HG03175 (cell line): ENCODE results near the gene SWSAP1.
"Not testable (repeated sequence)": the region's sequence is repeated elsewhere in the genome, so short reads cannot be mapped to it uniquely, and the experiment has no call there.

Experiments used
- ATAC-seq: cut with Tn5 transposase; IDR thresholded peaks from one replicate; pipeline ENCODE4 v1.9.1; 2021; ENCODE audit warnings: mild to moderate bottlenecking, moderate library complexity; ENCODE audit not compliant: unreplicated experiment

Gene SWSAP1

DNA sequence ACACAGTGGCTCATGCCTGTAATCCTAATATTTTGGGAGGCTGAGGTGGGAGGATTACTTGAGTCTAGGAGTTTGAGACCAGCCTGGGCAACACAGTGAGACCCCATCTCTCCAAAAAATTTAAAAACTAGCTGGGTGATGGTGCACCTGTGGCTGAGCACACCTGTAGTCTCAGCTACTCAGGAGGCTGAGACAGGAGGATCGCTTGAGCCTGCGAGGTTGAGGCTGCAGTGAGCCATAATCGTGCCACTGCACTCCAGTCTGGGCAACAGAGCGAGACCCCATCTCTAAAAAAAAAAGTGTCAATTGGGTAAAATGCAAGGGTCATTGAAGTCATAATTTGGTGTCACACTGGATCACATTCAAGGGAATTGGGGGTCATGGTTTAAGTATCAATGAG lies 20.4 kb upstream of the SWSAP1 start:
- not testable (repeated sequence) for ATAC-seq

DNA sequence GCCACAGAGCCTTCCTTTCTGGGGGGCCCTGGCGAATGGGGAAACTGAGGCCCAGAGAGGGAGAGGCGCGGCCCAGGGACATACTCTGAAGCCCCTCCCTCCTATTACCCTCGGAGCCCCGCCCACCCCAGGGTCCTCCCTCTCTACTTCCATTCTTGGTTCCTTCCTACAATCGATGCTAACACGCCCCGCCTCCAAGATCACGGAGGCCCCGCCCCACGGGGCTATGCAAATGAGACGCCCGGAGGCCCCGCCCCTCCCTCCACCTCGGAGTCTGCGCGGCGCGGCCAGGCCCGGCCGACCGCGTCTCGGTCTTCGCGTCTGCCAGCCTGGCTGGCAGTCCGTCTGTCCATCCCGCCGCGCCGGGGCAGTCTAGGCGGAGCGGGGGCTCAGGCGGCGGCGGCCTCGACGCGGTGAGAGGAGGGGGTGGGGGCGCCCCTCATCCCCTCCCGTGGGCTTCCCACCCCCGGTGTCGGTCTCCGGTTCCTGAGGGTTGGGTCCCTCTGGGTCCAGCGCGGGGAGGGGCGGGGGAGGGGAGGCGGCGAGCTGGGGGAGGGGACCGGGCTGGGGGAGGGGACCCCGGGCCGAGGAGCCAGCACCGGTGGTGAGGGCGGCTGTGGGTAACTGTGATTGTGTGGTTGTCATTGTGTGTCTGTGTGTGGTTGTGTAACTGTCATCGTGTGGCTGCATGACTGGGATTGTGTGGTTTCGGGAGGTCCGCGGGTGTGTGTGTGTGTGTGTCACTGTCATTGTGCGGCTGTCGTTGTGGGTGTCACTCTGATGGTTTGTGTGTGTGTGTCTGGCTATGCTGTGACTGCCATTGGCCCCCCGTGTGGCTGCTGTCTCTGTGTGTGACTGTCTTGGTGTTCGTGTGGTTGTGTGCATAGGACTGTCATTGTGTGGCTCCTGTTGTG lies 19.0 kb upstream of the SWSAP1 start, which contains the start of gene PLPPR2:
Gene PLPPR2 (plus strand): TSS at position 273 of the 914 bp plus-strand sequence. CDS start 2,242 bp downstream, outside the sequence.
- ATAC-seq: no peak

- no peak for ATAC-seq
Measured at GRCh38 chr19:11356074-11356397, 18.4 kb upstream of the SWSAP1 start.

DNA sequence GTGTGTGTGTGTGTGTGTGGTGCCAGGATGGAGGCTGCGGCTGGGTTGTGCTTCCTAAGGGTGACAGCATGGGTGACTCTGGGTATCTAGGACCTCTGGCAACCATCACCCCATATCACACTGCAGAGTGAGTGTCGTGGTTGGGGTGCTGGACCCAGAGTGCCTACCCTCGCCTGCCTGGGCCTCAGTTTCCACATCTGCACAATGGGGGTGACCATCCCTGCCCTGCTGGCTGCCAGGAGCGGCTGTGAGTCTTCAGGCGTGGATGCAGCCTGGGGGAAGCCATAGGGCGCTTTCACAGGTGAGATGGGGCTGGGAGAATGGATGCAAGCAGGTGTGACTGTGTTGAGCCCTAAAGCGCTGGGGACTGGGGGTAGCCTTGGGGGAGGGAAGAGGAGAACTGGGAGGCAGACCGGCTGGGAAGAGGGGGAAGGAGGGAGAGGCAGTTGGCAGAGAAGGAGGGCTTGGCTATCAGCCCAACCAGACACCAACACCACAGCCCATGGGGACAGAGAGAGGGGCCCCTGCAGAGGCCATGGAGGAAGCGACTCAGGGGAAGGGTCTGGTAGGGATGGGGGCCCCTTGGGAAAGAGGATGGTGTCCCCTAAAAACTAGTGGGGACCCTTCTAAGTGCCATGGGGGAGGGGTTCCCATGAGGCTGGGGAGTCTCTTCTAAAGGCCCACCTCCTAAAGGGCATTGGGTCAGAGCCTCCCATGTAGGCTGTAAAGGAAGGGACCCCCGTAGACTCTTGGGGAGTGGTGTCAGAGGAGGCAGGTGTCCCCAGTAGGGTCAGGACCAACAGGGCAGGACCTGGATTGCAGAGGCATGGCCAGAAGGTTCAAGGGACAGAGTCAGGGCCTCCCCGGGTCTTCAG lies 17.6 kb upstream of the SWSAP1 start:
- no peak for ATAC-seq

DNA sequence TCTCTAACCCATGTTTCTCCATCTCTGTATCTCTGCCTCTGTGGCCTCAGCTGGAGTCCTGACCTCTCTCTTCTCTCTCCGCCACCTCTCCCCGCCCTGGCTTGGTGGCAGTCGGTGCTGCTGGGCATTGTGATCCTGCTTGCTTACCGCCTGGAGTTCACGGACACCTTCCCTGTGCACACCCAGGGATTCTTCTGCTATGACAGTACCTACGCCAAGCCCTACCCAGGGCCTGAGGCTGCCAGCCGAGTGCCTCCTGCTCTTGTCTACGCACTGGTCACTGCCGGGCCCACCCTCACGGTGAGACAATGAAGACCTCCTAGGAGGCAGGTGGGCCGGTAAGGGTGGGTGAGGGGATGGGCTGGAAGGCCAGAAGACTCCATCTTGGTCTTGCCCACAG lies 15.0 kb upstream of the SWSAP1 start:
- ATAC-seq: no peak

GRCh38 chr19:11361037-11361770 lies 13.3 kb upstream of the SWSAP1 start:
- ATAC-seq: no peak

GRCh38 chr19:11361771-11362731 lies 12.4 kb upstream of the SWSAP1 start:
- no peak for ATAC-seq

DNA sequence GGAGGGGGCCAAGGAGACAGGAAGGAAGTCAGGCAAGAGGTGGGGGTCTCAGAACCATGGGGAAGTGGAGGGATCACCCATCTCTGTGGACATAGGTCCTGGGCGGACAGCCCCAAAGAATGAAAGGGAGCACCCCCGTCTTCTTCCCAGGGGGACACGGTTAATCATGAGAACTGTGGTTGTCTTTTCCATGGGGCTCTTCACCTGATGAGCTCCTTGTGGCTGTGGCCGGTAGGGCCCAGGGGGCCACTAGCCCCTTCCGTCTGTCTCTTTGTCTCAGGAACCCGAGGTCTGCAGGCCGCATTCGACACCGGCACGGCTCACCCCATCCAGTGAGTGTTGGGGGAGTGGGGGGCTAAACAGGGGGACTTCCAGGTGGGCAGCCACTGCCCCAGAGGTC lies 10.6 kb upstream of the SWSAP1 start:
- ATAC-seq: no peak

DNA sequence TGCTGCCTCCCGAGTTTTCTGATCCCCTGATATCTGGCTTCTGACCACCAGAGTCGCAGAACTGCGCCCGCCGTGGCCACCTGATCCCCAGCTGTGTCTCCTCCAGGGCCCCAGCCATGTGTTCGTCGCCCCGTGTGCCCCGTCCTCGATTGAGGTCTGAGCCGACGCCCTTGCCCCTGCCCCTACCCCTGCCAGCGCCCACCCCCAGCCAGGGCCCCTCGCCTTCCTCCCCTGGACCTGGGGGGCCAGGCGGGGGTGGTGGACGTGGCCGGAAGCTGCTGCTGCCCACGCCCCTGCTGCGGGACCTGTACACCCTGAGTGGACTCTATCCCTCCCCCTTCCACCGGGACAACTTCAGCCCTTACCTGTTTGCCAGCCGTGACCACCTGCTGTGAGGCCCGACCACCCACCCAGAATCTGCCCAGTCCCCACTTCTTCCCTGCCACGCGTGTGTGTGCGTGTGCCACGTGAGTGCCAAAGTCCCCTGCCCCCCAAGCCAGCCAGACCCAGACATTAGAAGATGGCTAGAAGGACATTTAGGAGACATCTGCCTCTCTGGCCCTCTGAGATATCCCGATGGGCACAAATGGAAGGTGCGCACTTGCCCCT lies 10.1 kb upstream of the SWSAP1 start:
- no peak for ATAC-seq

DNA sequence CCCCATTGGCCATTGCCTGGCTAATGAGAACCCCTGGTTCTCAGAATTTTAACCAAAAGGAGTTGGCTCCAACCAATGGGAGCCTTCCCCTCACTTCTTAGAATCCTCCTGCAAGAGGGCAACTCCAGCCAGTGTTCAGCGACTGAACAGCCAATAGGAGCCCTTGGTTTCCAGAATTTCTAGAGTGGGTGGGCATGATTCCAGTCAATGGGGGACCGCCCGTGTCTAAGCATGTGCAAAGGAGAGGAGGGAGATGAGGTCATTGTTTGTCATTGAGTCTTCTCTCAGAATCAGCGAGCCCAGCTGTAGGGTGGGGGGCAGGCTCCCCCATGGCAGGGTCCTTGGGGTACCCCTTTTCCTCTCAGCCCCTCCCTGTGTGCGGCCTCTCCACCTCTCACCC lies 9.5 kb upstream of the SWSAP1 start:
- ATAC-seq: no peak

GRCh38 chr19:11365557-11366117 lies 8.8 kb upstream of the SWSAP1 start:
- ATAC-seq: no peak

GRCh38 chr19:11367528-11367927 lies 6.9 kb upstream of the SWSAP1 start:
- ATAC-seq: no peak

GRCh38 chr19:11370744-11371143 lies 3.7 kb upstream of the SWSAP1 start:
- no peak for ATAC-seq

GRCh38 chr19:11373166-11373884 lies 1.1 kb upstream of the SWSAP1 start:
- ATAC-seq: no peak

GRCh38 chr19:11373885-11374432 lies 507 bp upstream of the SWSAP1 start:
- no peak for ATAC-seq

- peak; percentile 25 for ATAC-seq
Measured at GRCh38 chr19:11375143-11375948, 880 bp downstream of the SWSAP1 start.

DNA sequence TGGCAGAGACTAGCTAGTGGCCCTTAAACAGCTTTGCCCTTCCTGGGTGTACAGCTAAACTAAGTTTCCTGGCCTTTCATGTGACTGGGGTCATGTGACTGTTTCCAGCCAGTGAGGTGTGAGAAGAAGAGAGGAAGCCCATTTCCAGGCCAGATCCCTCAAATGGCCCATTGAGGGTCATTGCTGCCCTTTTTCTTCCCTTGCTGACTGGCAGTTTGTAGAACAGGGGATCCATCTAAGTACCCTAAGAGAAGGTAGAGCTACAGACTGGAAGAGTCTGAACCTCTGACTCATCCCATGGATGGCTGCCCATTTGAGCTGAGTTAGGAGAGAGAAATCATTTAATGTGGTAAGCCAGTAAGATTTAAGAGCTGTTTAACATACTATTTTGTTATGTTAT lies 2.8 kb downstream of the SWSAP1 start:
- no peak for ATAC-seq
